HG02973 (cell line): Measurements from ENCODE around the gene PCBD2.
"Not testable (repeated sequence)": the region's sequence is repeated elsewhere in the genome, so short reads cannot be mapped to it uniquely, and the experiment has no call there.

ENCODE experiments used
- ATAC-seq: cut with Tn5 transposase; IDR thresholded peaks from one replicate; pipeline ENCODE4 v1.9.1; 2021; ENCODE audit warnings: moderate library complexity; ENCODE audit not compliant: unreplicated experiment

PCBD2 gene

DNA sequence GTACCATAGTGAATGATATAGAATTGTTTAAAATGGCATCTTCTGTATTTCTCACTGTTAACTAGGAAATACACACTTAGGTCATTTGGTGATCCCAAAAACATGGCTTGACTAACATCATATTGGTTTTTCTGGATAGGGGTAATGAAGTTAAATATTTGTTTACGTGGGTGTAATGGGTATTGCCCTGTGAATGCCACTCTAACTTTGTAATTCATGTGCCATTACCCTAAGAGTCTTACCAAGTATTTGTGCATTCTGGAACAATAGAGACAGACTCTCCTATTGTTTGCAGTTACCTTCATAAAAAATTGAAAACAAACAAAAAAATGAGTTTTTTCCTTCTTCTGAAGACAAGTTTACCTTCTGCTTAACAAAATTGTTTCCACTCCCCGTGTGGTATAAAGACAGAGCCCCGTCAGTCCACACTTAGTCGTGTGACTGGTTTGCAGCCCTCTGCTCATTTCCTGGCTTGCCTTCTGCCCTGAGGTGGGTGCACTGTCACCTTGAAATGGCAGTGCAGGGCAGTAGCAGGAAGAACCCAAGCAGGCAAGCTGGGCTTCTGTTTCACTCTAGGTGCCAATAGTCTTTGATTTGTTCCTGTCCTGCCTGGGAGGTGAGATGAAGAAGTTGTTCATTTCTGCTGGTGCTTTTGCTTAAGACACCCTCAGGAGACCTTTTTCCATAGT lies 53.1 kb downstream of the PCBD2 start:
- ATAC-seq, result no peak

DNA sequence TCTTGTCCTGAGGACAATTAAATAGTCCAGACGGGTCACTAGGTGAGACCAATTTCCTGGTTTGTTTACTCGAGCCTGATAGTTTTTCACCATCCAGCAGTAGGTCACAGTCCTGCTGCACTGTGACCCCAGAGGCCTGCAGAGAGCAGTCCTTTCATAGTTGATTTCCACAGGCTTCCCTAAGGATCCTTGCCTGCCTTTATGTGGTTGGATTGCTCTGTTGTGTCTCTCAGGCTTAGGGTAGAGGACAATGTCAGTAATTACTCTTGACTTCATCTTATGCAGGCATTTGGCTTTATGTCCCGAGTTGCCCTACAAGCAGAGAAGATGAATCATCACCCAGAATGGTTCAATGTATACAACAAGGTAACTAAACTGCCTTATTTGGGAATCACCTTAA lies 53.8 kb downstream of the PCBD2 start:
- no peak for ATAC-seq

DNA sequence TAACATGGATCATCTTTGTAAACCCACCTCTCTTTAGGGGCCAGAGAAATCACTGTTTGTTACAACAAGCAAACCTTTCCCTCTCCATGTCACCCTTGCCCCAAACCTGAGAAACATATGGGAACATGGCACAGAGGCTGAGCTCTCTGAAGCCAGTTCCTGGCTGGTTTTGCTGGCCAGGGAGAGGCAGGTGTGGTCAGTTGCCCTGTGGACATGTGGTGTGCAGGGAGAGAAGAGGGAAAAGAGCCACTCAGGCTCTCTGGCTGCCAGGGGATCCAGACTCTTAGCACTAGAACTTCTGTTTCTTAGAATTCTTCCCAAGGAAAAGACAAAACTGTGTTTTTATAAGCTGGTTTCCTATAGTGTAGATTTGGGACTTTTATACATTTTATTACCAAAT lies 58.2 kb downstream of the PCBD2 start:
- no peak for ATAC-seq

DNA sequence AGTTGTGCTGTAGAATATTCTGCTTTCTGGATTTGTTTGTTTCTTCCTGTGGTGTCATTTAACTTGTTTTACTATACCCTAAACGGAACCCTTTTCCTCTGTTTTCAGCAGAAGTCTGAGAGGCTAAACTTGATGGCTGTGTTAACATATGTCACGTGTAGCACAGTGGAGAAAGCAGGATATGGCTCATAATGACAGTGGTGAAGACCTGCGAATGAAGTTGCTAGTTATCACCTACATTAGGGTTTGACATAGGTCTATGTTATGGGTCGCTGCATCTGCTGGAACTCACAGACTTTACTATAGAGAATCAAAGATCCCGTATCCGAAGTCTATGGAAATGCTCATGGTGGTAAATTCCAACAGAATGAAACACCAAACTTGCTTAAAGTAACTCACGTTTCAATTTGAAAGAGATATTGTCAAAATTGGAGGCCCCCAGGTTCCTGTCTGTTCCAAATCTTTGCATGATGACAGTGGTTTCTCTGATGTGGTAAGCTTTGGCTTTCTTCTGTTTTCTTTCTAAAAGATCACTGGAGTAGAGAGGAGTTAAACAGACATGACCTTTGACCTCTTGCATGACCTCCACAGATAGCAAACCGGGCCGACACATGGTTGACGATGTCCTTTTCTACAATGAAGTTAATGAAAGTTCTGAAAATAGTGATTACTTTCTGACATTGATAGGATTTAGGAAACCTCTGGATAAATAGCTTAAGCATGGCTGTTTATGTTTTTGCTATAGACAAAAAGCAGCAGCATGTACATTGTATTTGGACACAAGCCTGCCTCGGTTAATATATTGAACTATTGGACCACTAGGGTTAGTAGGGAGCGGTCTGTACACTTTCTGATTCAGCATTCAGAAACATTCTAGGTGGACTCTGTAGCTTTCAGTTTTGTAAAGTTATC lies 59.7 kb downstream of the PCBD2 start:
- no peak for ATAC-seq

- ATAC-seq, result no peak
Observed at GRCh38 chr5:134965271-134965825, 60.4 kb downstream of the PCBD2 start.

- no peak for ATAC-seq
Observed at GRCh38 chr5:134967607-134968006, 62.7 kb downstream of the PCBD2 start, which contains the start of gene CATSPER3. TSS of gene CATSPER3 (plus strand) at chr5:134967907. CDS start at chr5:134967992, 85 bp downstream.

- ATAC-seq, result no peak
Observed at GRCh38 chr5:134968055-134968454, 63.1 kb downstream of the PCBD2 start.

- no peak for ATAC-seq
Observed at GRCh38 chr5:134969166-134969565, 64.2 kb downstream of the PCBD2 start.

- ATAC-seq, result no peak
Observed at GRCh38 chr5:134975078-134975715, 70.3 kb downstream of the PCBD2 start.

DNA sequence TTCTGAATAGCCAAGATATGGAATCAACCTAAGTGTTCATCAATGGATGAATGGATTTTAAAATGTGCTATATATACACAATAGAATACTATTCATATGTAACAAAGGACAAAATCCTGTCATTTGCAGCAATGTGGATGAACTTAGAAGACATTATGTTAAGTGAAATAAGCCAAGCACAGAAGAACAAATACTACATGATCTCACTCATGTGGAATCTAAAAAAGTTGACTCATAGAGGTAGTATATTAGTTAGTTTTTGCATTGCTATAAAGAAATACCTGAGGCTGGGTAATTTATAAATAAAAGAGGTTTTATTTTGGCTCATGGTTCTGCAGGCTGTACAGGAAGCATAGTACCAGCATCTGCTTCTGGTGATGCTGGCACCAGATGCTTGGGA lies 70.9 kb downstream of the PCBD2 start:
- ATAC-seq, result no peak

GRCh38 chr5:134976841-134977240 lies 71.9 kb downstream of the PCBD2 start:
- no peak for ATAC-seq

- no peak for ATAC-seq
Observed at GRCh38 chr5:134979416-134979815, 74.5 kb downstream of the PCBD2 start.

GRCh38 chr5:134982230-134982629 lies 77.3 kb downstream of the PCBD2 start:
- no peak for ATAC-seq

- ATAC-seq, result no peak
Observed at GRCh38 chr5:134989266-134989830, 84.4 kb downstream of the PCBD2 start.

DNA sequence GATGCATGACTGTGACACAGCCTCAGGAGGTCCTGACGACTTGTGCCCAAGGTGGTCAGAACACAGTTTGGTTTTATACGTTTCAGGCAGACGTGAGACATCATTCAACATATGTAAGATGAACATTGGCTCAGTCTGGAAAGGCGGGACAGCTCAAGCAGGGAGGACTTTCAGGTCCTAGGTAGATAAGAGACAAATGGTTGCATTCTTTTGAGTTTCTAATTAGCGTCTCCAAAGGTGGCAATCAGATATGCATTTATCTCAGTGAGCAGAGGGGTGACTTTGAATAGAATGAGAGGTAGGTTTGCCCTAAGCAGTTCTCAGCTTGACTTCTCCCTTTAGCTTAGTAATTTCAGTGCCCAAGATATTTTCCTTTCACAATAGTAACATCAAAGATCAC lies 85.3 kb downstream of the PCBD2 start:
- ATAC-seq, result not testable (repeated sequence)

GRCh38 chr5:134992148-134992547 lies 87.2 kb downstream of the PCBD2 start:
- no peak for ATAC-seq

DNA sequence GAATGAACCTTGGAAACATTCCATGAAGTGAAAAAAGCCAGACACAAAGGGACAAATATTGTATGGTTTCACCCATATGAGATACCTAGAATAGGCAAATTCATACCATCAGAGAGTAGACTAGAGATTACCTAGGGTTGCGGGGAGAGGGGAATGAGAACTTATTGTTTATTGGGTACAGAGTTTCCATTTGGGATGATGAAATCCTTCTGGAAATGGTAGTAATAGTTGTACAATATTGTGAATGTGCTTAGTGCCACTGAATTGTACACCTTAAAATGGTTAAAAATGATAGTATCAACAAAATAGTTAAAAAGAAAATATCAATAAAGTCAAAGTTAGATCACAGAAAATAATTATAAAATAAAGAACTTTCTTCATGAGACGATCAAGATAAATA lies 88.2 kb downstream of the PCBD2 start:
- ATAC-seq, result no peak

- ATAC-seq, result no peak
Observed at GRCh38 chr5:134994560-134995156, 89.7 kb downstream of the PCBD2 start.

DNA sequence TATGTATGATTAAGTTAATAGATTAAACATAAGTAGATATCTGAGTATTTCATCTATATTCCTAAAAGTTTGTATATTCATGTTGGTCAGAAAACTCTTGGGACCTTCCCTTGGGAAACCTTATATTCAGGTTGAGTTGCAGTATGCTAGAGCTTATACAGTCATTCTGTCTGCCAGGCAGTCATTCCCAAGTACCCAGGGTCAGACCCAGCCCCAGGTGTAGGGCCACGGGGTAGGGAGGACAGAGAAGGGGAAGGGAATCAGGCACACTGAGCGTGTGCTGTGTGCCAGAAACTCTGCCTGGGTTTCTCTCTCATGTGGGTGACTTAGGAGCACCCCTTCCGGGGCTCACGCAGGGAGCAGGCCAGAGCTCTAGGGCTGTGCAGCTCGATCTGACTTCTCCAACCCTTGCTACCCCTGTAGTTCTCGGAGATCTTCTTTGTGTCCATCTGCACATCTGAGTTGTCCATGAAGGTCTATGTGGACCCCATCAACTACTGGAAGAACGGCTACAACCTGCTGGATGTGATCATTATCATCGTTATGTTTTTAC lies 91.0 kb downstream of the PCBD2 start:
- ATAC-seq, result no peak

DNA sequence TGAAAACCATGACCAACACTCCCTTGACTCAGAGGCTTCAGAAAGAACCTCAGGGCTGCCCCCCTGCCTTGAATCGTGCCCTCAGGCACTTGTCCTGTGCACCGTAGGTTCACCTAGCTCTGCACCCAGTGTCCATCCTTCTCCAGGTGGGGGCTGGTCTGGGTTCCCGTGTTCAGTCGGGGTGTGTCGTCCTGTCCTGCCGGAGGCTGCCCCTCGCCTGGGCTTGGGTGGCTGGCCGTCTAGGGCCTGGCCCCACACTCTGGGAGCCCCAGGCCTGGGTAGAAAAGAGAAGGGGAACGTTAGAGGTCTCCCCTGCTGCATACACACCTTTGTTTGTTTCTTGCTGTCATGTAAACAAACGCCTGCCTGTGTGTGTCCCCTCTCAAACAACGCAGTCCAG lies 92.1 kb downstream of the PCBD2 start:
- no peak for ATAC-seq
